Activated naive CD8-positive, alpha-beta T cell treated with anti-CD3 and anti-CD28 coated beads for 36 hours (primary cell): ENCODE results near the gene HOOK2. TPM values are rescaled to one million over a fixed set of nuclear protein-coding genes. Genes with fewer than 3 reads are reported as not detected.
"Not testable (repeated sequence)": the region's sequence is repeated elsewhere in the genome, so short reads cannot be mapped to it uniquely, and the experiment has no call there.

Experiments
- DNase-seq: peaks from one replicate; pipeline ENCODE4 v3.0.0; 2021
- H3K27ac Mint-ChIP-seq: one replicate; pipeline ENCODE4 v1.8.0; 2022; ENCODE audit warnings: mild to moderate bottlenecking, moderate library complexity, mixed read lengths
- H3K27me3 Mint-ChIP-seq: one replicate; pipeline ENCODE4 v1.8.0; 2022; ENCODE audit warnings: mild to moderate bottlenecking, mixed read lengths
- H3K36me3 Mint-ChIP-seq: one replicate; pipeline ENCODE4 v1.8.0; 2021; ENCODE audit warnings: mild to moderate bottlenecking, mixed read lengths
- H3K4me1 Mint-ChIP-seq: one replicate; pipeline ENCODE4 v1.8.0; 2021; ENCODE audit warnings: mixed read lengths
- H3K4me3 Mint-ChIP-seq: one replicate; pipeline ENCODE4 v1.8.0; 2022; ENCODE audit warnings: mild to moderate bottlenecking, moderate library complexity, mixed read lengths
- H3K9me3 Mint-ChIP-seq: one replicate; pipeline ENCODE4 v1.8.0; 2022; ENCODE audit warnings: mixed read lengths
- total RNA-seq, 2 experiments: library from RNA; stranded (reverse); gene quantifications; one replicate each; pipeline ENCODE4 v1.2.3, GENCODE V29; 2021

The HOOK2 gene
- total RNA-seq, 2 experiments from 2014 or later: 13.0 to 13.8 TPM

- Mint-ChIP-seq H3K27ac (peak overlapping the region; percentile 29), H3K36me3 (peaks cover 45% of the 10 kb centered on the region), H3K27me3 (no peaks in the 10 kb centered on the region), H3K4me1 (peaks cover 27% of the 10 kb centered on the region), H3K9me3 (no peaks in the 10 kb centered on the region), H3K4me3 (no peak overlapping the region)
- no peak for DNase-seq
Measured at GRCh38 chr19:12731337-12731736, 44.0 kb downstream of the HOOK2 start.

- DNase-seq: no peak
- peaks cover 45% of the 10 kb centered on the region for H3K36me3 Mint-ChIP-seq
- H3K9me3 Mint-ChIP-seq: no peaks in the 10 kb centered on the region
- no peaks in the 10 kb centered on the region for H3K27me3 Mint-ChIP-seq
- no peak overlapping the region for H3K4me3 Mint-ChIP-seq
- peaks cover 25% of the 10 kb centered on the region for H3K4me1 Mint-ChIP-seq
- no peak overlapping the region for H3K27ac Mint-ChIP-seq
Measured at GRCh38 chr19:12730064-12730463, 45.3 kb downstream of the HOOK2 start.

- H3K27ac Mint-ChIP-seq: no peak overlapping the region
- H3K27me3 Mint-ChIP-seq: no peaks in the 10 kb centered on the region
- H3K4me3 Mint-ChIP-seq: no peak overlapping the region
- peaks cover 42% of the 10 kb centered on the region for H3K36me3 Mint-ChIP-seq
- no peak for DNase-seq
- H3K4me1 Mint-ChIP-seq: peaks cover 26% of the 10 kb centered on the region
- no peaks in the 10 kb centered on the region for H3K9me3 Mint-ChIP-seq
Measured at GRCh38 chr19:12727745-12728433, 47.5 kb downstream of the HOOK2 start.

- no peak overlapping the region for H3K4me3 Mint-ChIP-seq
Measured at GRCh38 chr19:12726988-12727316, 48.4 kb downstream of the HOOK2 start.

GRCh38 chr19:12725612-12726011 lies 49.7 kb downstream of the HOOK2 start:
- H3K4me1 Mint-ChIP-seq: peaks cover 21% of the 10 kb centered on the region
- not testable (repeated sequence) for H3K27ac Mint-ChIP-seq, H3K27me3 Mint-ChIP-seq, H3K9me3 Mint-ChIP-seq, H3K4me3 Mint-ChIP-seq, DNase-seq
- peaks cover 50% of the 10 kb centered on the region for H3K36me3 Mint-ChIP-seq

More at GRCh38 chr19:12726988-12727316, 48.4 kb downstream of the HOOK2 start:
- Mint-ChIP-seq H3K9me3 (no peaks in the 10 kb centered on the region), H3K4me1 (peaks cover 19% of the 10 kb centered on the region), H3K27ac (peak overlapping the region; percentile 4), H3K36me3 (peaks cover 42% of the 10 kb centered on the region), H3K27me3 (no peaks in the 10 kb centered on the region)
- DNase-seq: no peak

- no peaks in the 10 kb centered on the region for H3K9me3 Mint-ChIP-seq
- H3K27ac Mint-ChIP-seq: peak within 1 kb of the TSS; percentile 93
- H3K4me3 Mint-ChIP-seq: peak within 1 kb of the TSS; percentile 92
- H3K4me1 Mint-ChIP-seq: peaks cover 25% of the 10 kb centered on the region
- no peaks in the 10 kb centered on the region for H3K27me3 Mint-ChIP-seq
- DNase-seq: peak; percentile 78
- peaks cover 45% of the 10 kb centered on the region for H3K36me3 Mint-ChIP-seq
Measured at GRCh38 chr19:12723641-12724426, 51.5 kb downstream of the HOOK2 start, which contains the start of gene TNPO2. Gene TNPO2, minus strand, starts transcription at chr19:12723932. Its CDS starts 2,955 bp downstream, at chr19:12720977.

GRCh38 chr19:12723381-12723640 lies 52.0 kb downstream of the HOOK2 start:
- peak overlapping the region; percentile 93 for H3K27ac Mint-ChIP-seq
- no peak for DNase-seq
- H3K4me1 Mint-ChIP-seq: peaks cover 30% of the 10 kb centered on the region
- H3K27me3 Mint-ChIP-seq: no peaks in the 10 kb centered on the region
- H3K36me3 Mint-ChIP-seq: peaks cover 47% of the 10 kb centered on the region
- H3K9me3 Mint-ChIP-seq: no peaks in the 10 kb centered on the region
- H3K4me3 Mint-ChIP-seq: peak overlapping the region; percentile 92

GRCh38 chr19:12722566-12723380 lies 52.6 kb downstream of the HOOK2 start:
- peak overlapping the region; percentile 93 for H3K27ac Mint-ChIP-seq
- peaks cover 45% of the 10 kb centered on the region for H3K36me3 Mint-ChIP-seq
- DNase-seq: peak; percentile 92
- no peaks in the 10 kb centered on the region for H3K9me3 Mint-ChIP-seq
- peaks cover 31% of the 10 kb centered on the region for H3K4me1 Mint-ChIP-seq
- peak overlapping the region; percentile 92 for H3K4me3 Mint-ChIP-seq
- no peaks in the 10 kb centered on the region for H3K27me3 Mint-ChIP-seq

- DNase-seq: peak; percentile 67
- Mint-ChIP-seq H3K4me3 (peak overlapping the region; percentile 92), H3K9me3 (no peaks in the 10 kb centered on the region), H3K27me3 (no peaks in the 10 kb centered on the region), H3K4me1 (peaks cover 33% of the 10 kb centered on the region), H3K27ac (peak overlapping the region; percentile 93), H3K36me3 (peaks cover 43% of the 10 kb centered on the region)
Measured at GRCh38 chr19:12721656-12722565, 53.4 kb downstream of the HOOK2 start.

GRCh38 chr19:12720851-12721655 lies 54.3 kb downstream of the HOOK2 start:
- H3K36me3 Mint-ChIP-seq: peaks cover 46% of the 10 kb centered on the region

GRCh38 chr19:12720296-12720695 lies 55.1 kb downstream of the HOOK2 start:
- Mint-ChIP-seq H3K27me3 (no peaks in the 10 kb centered on the region), H3K4me3 (peak overlapping the region; percentile 83), H3K36me3 (peaks cover 48% of the 10 kb centered on the region), H3K9me3 (no peaks in the 10 kb centered on the region), H3K27ac (peak overlapping the region; percentile 52), H3K4me1 (peaks cover 34% of the 10 kb centered on the region)
- DNase-seq: no peak

More at GRCh38 chr19:12720851-12721655, 54.3 kb downstream of the HOOK2 start:
- peak overlapping the region; percentile 87 for H3K27ac Mint-ChIP-seq
- H3K4me3 Mint-ChIP-seq: peak overlapping the region; percentile 89
- no peaks in the 10 kb centered on the region for H3K27me3 Mint-ChIP-seq
- no peaks in the 10 kb centered on the region for H3K9me3 Mint-ChIP-seq
- peaks cover 34% of the 10 kb centered on the region for H3K4me1 Mint-ChIP-seq
- no peak for DNase-seq

- H3K9me3 Mint-ChIP-seq: no peaks in the 10 kb centered on the region
- H3K27me3 Mint-ChIP-seq: no peaks in the 10 kb centered on the region
- H3K4me1 Mint-ChIP-seq: peaks cover 24% of the 10 kb centered on the region
- DNase-seq: no peak
- H3K27ac Mint-ChIP-seq: no peak overlapping the region
- H3K4me3 Mint-ChIP-seq: no peak overlapping the region
- peaks cover 34% of the 10 kb centered on the region for H3K36me3 Mint-ChIP-seq
Measured at GRCh38 chr19:12715929-12716328, 59.4 kb downstream of the HOOK2 start.

- Mint-ChIP-seq H3K4me1 (peaks cover 18% of the 10 kb centered on the region), H3K4me3 (no peak overlapping the region), H3K9me3 (no peaks in the 10 kb centered on the region), H3K27me3 (no peaks in the 10 kb centered on the region), H3K27ac (no peak overlapping the region), H3K36me3 (peaks cover 34% of the 10 kb centered on the region)
- no peak for DNase-seq
Measured at GRCh38 chr19:12715102-12715501, 60.2 kb downstream of the HOOK2 start.

- not testable (repeated sequence) for H3K4me1 Mint-ChIP-seq, DNase-seq, H3K27me3 Mint-ChIP-seq, H3K9me3 Mint-ChIP-seq, H3K4me3 Mint-ChIP-seq, H3K27ac Mint-ChIP-seq
- peaks cover 28% of the 10 kb centered on the region for H3K36me3 Mint-ChIP-seq
Measured at GRCh38 chr19:12713304-12713703, 62.0 kb downstream of the HOOK2 start.
